Measurements from ENCODE around the gene SNTB2. TPM values are rescaled to one million over a fixed set of nuclear protein-coding genes. Genes with fewer than 3 reads are reported as not detected.
A peak's percentile ranks its signal among the peaks of the same experiment; 100 is the strongest.
"Not testable (repeated sequence)": the region's sequence is repeated elsewhere in the genome, so short reads cannot be mapped to it uniquely, and the experiment has no call there.

The SNTB2 gene
- 69.3 and 106 TPM in 2 replicates for total RNA-seq

DNA sequence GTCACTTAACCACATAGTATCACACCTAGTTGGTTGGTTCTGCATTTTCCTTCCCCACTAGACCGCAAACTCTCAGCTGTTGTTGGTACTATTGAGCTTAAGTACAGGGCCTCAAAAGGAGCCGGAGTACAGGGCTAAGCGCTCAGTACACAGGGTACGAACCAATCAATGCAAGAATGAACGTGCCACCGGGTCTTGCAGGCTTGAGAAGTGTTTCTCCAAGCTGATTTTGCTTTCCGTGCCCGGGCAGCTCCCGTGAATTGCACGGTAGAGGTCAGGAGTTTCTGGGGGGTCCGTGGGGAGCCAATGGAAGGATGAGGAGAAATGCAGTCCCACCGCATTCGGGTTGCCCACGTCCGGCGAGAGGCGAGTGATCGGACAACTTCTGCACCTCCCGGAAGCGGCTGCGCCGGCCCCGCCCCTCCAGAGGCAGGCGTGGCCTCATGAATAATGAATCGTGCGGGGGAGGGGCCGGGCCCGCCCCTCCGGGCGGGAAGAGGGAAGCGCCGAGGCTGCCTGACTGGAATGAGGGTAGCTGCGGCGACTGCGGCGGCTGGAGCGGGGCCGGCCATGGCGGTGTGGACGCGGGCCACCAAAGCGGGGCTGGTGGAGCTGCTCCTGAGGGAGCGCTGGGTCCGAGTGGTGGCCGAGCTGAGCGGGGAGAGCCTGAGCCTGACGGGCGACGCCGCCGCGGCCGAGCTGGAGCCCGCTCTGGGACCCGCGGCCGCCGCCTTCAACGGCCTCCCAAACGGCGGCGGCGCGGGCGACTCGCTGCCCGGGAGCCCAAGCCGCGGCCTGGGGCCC, at the start of gene SNTB2:
Gene SNTB2 (plus strand): TSS at position 523 of the 804 bp plus-strand sequence. CDS start 3 bp downstream, at position 526.
- peak; percentile 60 to 87 for DNase-seq (ENCODE audit: low read depth in 2 of 2)

DNA sequence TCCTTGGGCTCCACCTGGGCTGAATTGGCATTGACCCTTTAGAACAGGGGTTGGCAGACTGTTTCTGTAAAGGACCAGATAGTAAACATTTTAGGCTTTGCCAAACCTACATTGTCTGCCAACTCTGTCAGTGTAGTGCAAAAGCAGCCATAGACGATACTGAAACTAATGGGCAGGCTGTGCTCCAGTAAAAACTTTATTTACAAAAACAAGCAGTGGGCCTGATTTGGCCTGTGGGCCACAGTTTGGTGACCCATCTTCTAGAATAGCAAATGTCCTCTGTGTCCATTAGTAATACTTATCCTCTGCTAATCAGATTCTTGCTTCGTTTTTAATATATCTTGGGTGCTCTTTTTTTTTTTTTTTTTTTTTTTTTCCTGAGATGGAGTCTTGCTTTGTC, 48.4 kb upstream of the SNTB2 start:
- DNase-seq (ENCODE audit: low read depth in 2 of 2): no peak

DNA sequence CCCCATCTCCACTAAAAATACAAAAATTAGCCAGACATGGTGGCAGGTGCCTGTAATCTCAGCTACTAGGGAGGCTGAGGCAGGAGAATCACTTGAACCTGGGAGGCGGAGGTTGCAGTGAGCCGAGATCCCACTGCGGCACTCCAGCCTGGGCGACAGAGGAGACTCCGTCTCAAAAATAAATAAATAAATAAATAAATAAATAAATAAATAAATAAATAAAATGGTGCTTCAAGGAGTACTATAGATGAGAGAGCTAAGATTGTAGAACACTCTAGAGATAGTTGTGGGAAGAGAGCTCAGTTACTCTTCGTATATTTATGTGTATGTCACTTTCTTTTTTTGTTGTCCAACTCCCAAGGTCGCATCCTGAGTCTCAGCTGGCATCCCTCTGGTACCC, 47.5 kb upstream of the SNTB2 start:
- not testable (repeated sequence) for DNase-seq (ENCODE audit: low read depth in 2 of 2)

DNA sequence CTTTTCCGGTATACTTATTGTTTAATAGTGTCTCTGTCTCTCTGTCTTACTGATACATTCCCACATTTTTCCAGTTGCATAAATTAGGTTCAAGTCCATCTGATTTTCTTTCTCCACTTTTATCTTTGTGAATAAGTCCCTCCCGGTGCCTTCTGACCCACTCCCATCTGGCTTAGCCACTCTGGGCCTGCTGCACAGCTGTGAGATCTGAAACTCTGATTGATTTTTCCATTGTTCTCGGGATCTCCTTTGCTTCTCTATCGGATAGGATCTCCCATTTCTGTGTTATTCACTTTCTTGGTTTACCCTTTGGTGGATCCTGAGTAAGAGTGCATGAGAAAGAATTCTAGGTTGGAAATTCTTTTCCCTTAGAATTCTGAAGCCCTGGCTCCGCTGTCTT, 46.0 kb upstream of the SNTB2 start:
- no peak for DNase-seq (ENCODE audit: low read depth in 2 of 2)

DNA sequence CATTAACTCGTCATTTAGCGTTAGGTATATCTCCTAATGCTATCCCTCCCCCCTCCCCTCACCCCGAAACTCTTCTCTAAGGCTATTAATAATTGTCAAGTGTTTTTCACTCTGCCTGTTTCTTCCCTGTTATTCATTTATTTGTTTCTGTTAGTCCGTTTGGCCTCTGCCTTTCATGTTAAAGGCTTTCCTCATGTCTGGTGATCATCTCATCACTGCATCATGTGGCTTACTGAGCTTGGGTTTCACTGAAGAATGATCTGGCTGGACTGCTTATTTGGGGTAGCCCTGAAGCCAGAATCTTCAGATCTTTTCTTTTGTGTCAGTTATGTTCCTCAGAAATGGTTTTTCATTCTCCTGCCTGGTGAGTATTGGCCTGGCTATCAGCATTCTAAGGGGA, 45.0 kb upstream of the SNTB2 start:
- no peak for DNase-seq (ENCODE audit: low read depth in 2 of 2)

DNA sequence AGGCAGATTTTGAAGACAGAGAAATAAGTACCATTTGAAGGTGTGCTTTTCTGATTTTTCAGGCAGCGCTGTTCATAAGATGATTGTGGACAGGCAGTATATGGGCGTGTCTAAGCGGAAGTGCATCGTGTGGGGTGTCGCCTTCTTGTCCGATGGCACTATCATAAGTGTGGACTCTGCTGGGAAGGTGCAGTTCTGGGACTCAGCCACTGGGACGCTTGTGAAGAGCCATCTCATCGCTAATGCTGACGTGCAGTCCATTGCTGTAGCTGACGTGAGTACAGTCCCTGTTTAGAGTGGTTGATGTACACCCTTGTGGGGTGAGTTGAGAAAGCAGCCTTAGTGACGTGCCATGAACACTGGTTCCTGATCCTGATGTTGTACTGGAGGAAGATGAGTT, 43.8 kb upstream of the SNTB2 start:
- DNase-seq (ENCODE audit: low read depth in 2 of 2): no peak

DNA sequence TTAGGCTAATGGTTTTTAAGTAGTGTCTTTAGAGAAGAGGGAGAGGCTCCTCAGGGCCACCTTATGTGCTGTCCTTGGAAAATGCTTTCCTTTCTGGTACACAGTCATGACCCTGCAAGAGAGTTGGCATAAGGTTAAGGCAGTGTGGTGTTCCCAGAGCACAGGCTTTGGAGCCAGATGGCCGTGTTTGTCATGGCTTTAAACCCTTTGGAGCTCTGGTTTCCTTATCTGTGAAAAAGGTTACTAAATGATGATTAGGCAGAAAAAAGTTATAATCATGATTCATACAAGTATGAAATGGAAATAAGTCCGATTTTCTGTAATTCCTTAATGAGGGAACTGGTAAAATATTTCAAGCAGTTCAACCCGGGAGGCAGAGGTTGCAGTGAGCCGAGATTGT, 41.3 kb upstream of the SNTB2 start:
- no peak for DNase-seq (ENCODE audit: low read depth in 2 of 2)

DNA sequence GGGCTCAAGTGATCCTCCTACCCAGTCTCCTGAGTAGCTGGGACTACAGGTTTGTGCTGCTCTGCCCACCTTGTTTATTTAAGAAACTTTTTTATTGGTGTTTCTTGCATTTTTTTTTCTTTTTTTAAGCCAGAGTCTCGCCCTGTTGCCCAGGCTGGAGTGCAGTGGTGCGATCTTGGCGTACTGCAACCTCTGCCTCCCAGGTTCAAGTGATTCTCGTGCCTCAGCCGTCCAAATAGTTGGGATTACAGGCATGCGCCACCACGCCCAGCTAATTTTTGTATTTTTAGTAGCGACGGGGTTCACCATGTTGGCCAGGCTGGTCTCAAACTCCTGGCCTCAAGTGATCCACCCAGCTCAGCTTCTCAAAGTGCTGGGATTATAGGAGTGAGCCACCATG, 37.3 kb upstream of the SNTB2 start:
- not testable (repeated sequence) for DNase-seq (ENCODE audit: low read depth in 2 of 2)

DNA sequence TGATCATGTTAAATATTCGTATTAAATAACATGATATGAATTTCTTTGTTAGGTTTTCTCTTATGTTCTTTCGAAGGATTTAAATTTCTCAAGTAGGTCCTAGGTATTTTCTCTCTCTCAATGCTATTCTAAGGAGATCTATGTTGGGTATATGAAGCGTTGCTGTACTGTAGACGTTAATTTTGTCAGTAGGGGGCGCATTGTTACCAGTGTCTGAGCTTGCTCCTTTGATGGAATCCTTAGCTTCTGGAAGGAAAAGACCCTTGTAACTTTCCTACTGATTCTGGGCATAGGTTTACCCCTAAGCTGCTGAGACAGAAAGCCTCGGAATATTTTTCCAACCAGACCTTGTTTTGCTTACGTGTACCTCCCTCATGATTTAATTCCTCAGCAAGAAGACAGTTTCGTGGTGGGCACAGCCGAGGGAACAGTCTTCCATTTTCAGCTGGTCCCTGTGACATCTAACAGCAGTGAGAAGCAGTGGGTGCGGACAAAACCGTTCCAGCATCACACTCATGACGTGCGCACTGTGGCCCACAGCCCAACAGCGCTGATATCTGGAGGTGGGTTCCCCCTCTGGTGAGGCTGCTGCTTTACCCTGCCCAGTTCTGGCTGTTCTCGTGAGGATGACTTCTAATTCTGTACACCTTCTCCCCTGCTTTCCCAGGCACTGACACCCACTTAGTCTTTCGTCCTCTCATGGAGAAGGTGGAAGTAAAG, 36.7 kb upstream of the SNTB2 start:
- DNase-seq (ENCODE audit: low read depth in 2 of 2): peak; percentile 60 to 84

DNA sequence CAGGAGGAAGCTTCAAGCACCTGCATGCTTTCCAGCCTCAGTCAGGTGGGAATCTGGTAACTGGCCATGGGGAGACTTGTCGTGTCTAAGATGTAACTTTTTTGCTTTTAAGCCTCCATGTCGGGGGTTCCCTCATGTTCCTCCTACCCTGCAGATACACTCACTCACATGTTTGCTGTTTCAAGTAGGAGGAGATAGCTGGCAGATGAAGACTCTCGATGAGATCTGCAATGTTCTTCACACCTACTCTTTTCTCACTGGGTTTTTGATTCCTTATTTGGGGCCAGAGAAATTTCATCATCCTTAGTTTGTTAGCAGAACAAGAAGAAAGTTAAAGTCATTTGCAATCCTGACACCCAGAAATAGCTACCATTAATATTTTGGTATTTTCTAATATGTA, 29.8 kb upstream of the SNTB2 start:
- no peak for DNase-seq (ENCODE audit: low read depth in 2 of 2)

DNA sequence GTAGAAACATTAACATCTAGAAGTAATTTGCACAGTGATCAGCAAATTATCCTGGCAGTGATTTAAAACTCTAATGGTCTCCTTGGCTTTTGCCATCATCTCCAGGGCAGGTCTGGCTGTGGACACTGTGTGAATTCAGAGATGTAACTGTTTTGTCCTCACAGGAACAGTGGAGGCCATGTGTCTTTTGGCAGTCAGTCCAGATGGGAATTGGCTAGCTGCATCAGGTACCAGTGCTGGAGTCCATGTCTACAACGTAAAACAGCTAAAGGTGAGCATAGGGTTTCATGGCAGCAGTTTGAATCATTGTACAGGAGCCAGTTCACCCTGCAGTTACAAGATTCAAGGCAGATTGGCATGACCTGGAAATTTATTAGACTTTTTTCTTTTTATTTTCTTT, 26.8 kb upstream of the SNTB2 start:
- DNase-seq (ENCODE audit: low read depth in 2 of 2): no peak

DNA sequence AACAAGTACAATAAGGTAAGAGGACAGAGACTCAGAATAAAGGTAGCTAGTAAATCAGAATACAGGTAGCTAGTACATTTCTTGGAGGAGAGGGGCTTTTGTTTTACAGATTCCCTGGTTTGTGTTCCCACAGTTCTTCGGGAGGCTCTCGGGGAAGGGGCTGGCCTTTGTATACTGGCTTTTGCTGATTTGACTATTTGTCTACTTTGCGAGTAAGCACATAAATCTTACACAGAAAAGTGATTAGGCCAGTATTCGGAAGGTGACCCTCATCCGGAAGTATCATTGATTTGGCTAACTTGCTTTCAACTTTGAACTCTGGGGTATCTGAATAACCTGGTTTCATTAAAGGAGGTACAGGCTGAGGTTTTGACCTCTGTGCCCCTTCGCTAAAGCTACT, 21.4 kb upstream of the SNTB2 start:
- DNase-seq (ENCODE audit: low read depth in 2 of 2): no peak

DNA sequence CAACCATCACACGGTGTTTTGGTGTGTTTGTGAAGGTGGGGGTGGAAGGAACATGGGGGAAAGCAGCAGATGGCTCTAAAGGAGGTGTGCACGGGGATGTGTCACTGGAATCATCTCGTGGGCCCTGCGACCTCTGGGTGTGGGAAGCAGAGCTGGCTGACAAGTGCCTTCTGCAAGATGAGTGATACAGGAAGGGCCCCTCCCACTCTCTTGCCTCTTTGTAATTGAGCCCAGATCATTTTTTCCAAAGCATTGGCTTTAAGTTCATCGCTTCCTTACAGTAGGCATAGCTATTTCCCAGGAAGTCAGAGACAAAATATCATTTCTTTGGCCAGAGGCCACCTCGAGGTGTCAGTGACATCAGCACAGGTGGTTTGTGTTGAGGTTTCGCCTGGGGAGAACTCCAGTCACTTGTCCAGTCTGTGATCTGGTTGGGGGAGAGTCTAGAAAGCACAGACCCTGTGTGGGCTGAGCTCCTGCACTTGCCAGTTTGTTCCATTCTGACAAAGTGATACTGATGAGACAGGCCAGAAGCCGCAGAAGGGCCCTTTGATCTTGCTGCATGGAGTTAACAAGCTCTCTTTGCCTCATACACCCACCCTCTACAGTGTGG, 20.6 kb upstream of the SNTB2 start:
- DNase-seq (ENCODE audit: low read depth in 2 of 2): peak in 1 of 2 donors; percentile 69

DNA sequence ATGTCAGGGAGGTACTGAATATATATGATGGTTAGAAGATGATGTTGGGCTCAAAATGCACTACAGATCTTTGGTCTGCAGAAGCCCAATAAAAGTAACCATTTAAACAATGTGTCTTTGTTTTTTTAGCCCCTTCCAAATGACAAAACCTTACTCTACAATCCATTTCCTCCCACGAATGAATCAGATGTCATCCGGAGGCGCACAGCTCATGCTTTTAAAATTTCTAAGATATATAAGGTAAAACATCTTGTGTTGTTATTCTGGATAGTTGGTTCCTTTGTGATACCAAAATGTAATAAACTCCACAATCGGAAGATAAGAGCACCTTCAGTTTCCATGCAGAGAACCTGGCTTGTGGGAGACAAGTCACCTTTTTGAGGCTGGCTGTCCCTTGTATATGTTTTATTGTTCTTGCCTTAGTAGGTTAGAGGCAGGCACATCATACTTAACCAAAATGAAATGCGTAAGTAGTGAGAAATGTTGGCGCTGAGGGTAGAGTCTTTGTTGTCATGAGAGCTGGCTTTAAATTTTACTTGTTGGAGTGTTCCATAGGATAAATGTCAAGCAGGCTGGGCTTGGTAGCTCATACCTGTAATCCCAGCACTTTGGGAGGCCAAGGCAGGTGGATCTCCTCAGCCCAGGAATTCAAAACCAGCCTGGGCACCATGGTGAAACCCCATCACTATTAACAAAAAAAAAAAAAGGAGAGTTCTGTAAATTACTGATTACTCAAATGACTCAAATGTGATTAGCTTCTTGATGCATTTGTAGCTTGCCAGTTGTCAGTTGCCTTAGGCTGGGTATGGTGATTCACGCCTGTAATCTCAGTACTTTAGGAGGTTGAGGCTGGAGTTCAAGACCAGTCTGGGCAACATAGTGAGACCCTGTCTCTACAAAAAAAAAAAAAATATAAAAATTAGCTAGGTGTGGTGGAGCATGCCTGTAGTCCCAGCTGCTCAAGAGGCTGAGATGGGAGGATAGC, 19.7 kb upstream of the SNTB2 start:
- peak in 1 of 2 donors; percentile 57 for DNase-seq (ENCODE audit: low read depth in 2 of 2)

DNA sequence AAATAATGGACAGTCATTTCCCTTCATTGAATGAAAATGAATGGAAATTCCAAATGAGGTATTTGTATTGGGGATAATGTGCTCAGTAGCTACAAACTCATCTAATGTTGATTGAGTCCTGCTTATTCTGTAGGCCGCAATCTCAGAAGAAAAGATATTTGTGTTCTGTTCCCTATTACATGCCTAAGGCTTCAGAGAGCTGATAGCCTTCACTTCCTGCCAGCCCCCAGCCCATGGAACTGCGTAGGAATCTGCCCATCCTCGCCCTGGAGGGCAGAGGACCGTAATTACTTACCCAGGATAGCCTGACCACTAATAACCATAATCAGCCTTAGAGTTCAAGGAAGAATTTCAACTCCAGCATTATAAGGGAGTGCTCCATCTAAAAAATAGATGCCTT, 17.9 kb upstream of the SNTB2 start:
- DNase-seq (ENCODE audit: low read depth in 2 of 2): no peak

DNA sequence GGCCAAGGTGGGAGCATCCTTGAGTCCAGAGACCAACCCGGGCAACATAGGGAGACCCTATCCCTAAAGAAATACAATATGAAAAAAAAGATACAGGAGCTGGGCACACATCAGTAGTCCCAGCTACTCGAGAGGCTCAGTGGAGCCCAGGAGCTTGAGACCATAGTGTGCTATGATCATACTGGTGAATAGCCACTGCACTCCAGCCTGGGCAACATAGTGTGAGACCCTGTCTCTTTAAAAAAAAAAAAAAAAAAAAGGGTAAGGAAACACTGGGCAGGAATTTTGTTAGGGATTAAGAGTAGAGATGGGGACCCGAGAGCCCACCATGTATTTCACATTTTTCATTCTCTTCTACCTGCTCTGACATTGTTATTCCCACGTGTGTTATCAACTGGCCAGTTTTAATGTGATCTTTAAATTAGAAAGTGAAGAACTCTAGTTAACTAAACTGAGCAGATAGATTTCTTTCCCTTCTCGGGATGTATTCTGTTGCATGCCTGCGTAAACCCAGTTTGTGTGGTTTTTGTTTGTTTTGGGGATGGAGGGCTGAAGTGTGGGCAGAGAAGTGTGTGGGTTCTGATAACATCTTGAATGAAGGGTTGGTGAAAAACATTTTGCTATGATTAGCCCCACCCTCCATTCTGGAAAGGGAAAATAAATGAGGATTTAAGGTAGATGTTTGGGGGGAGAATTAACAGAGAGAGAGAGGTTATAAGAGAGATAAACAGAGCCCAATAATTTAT, 17.2 kb upstream of the SNTB2 start:
- no peak for DNase-seq (ENCODE audit: low read depth in 2 of 2)

DNA sequence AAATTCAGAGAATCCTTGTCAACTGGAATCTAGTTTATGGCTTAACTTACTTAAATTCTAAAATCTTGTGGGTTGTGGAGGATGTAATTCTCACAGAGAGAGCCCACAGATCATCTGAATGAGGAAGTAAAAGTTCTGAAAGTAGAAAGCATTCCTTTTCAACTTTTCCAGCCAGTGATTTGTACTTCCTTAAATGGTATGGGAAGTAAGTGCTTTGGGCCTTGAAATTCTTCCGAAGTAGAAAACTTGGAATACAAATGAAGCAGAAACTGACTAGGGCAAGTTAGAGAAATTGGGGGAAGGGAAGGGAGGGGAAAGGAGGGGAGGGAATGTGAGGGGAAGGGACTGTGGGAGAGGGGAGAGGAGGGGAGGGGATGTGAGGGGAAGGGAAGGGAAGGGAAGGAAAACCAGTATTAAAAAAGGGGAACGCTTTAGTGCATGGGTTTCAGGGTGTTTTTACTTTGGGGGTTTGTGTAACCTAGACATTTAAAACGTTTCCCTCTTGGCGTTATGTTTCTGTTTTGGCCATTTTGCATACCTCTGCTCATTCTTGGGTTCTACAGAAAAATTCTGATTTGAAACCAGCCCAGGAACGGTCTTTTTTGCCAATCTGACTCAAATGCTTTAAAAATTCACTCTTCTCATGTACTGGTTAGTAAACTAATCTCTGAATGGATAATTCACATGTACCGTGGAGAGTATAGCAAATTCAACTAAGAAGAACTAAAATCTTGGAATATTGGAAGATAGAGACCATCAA, 15.5 kb upstream of the SNTB2 start:
- no peak for DNase-seq (ENCODE audit: low read depth in 2 of 2)

DNA sequence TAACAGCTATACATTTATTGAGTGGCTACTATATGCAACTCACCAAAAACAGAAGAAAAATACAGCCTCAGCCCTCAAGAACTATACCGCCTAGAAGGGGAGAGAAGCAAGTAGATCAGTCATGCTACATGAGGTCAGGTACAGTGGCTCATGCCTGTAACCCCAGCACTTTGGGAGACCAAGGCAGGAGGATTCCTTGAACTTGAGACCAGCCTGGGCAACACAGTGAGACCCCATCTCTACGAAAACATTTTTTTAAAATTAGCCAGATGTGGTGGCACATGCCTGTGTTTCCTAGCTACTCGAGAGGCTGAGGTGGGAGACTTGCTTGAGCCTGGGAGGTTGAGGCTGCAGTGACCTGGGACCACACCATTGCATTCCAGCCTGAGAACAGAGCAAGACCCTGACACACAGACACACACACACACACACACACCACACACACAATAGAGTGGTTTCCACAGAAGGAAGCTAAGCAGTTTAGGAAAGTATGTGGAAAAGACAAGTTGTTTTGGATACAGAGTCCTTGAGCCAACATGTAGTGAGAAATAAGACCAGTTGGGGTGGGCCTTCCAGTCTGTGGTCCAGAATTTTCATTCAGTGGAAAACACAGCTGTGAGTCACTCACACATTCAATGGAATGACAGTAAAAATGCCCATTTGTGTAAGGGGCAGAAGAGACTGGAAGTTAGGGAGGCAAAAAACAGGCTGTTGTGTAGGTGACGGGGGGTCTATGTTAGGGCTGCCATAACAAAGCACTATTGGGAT, 10.7 kb upstream of the SNTB2 start:
- DNase-seq (ENCODE audit: low read depth in 2 of 2): peak in 1 of 2 donors; percentile 29
